ENCODE data around the gene CCDC149. TPM values are rescaled to one million over a fixed set of nuclear protein-coding genes. Genes with fewer than 3 reads are reported as not detected.

Gene CCDC149
- total and polyA plus RNA-seq, 2 of the 8 experiments (the other 6 are each of a cell fraction or from before 2014, with no cell fraction given): 2.2 to 5.6 TPM

GRCh38 chr4:24835696-24836095, 77.1 kb downstream of the CCDC149 start:
- WGBS, 2 experiments (ENCODE audit: extremely low coverage in 1 of 2, insufficient coverage in 1 of 2, insufficient read length in 1 of 2, insufficient replicate concordance in 2 of 2, low coverage in 1 of 2, low lambda C conversion rate in 2 of 2, missing lambda C conversion rate in 1 of 2): 89% methylated on average over 4 of the region's 4 CpGs; no CpG with 5 or more reads in 1 of the 2 experiments
- no peaks in the 10 kb centered on the region for H3K9me3 ChIP-seq (ENCODE audit: insufficient read depth in 2 of 2, low read depth in 1 of 2, low read length in 1 of 2)
- CTCF ChIA-PET (ENCODE audit: partially characterized antibody): interaction anchor here (0.9 kb wide), 1 partner anchor 17 kb away, joined by 5 read pairs; no protein-coding TSS in a partner anchor
- no peak for TF ChIP-seq EZH2 (IDR thresholded peaks at IDR 0.05; ENCODE audit: low read depth, low read length, severe bottlenecking)
- no peak for TF ChIP-seq HDAC6 (IDR thresholded peaks at IDR 0.05; ENCODE audit: low read depth, low read length)
- TF ChIP-seq KDM1A (IDR thresholded peaks at IDR 0.05; ENCODE audit: borderline replicate concordance, low read length): no peak

More at GRCh38 chr4:24835696-24836095, 77.1 kb downstream of the CCDC149 start:
- H2BK15ac ChIP-seq (ENCODE audit: low read length): no peak overlapping the region
- no peak overlapping the region for H2AK5ac ChIP-seq (ENCODE audit: low read depth, low read length)
- no peak overlapping the region for H3K4me3 ChIP-seq (ENCODE audit: extremely low read depth in 1 of 4, insufficient read depth in 2 of 4, low read depth in 3 of 4, low read length in 4 of 4)
- H2BK20ac ChIP-seq (ENCODE audit: low read length): no peak overlapping the region
- H4K91ac ChIP-seq (replicated peaks; ENCODE audit: insufficient read length, low read length): no peak overlapping the region
- H3K79me2 ChIP-seq (ENCODE audit: control insufficient read depth in 1 of 2, insufficient read depth in 2 of 2, low read length in 2 of 2): no peaks in the 10 kb centered on the region
- H2BK12ac ChIP-seq (ENCODE audit: low read depth, low read length): no peak overlapping the region
- H3K14ac ChIP-seq (ENCODE audit: insufficient read length): no peak overlapping the region
- POLR2A ChIA-PET (ENCODE audit: partially characterized antibody): no interaction called here
- no peaks in the 10 kb centered on the region for H3K27me3 ChIP-seq (replicated peaks in 1 of 4; ENCODE audit: control insufficient read depth in 3 of 4, extremely low read depth in 1 of 4, insufficient read depth in 3 of 4, low read length in 3 of 4)
- no peak overlapping the region for H3K4ac ChIP-seq (replicated peaks; ENCODE audit: insufficient read length, low read depth, low read length)
- no peaks in the 10 kb centered on the region for H4K20me1 ChIP-seq (replicated peaks in 1 of 2; ENCODE audit: control insufficient read depth in 1 of 2, insufficient read depth in 2 of 2, low read length in 2 of 2)
- DNase-seq (ENCODE audit: low read depth in 1 of 2, low spot score in 2 of 2) (no peak), FAIRE-seq (no peak)
- H3K27ac ChIP-seq (ENCODE audit: low read depth, low read length): no peak overlapping the region
- no peaks in the 10 kb centered on the region for H3K36me3 ChIP-seq (ENCODE audit: control insufficient read depth in 2 of 4, insufficient read depth in 4 of 4, low read length in 3 of 4)
- H3K9ac ChIP-seq (replicated peaks in 1 of 4; ENCODE audit: extremely low read depth in 1 of 4, low read depth in 3 of 4, low read length in 3 of 4): no peak overlapping the region
- H3K4me1 ChIP-seq (replicated peaks in 1 of 4; ENCODE audit: control insufficient read depth in 3 of 4, insufficient read depth in 4 of 4, low read length in 3 of 4): no peaks in the 10 kb centered on the region
- no peak overlapping the region for H4K8ac ChIP-seq (ENCODE audit: extremely low read depth, insufficient read depth, low read length)
- H3K23ac ChIP-seq (ENCODE audit: insufficient read length): no peak overlapping the region
- no peaks in the 10 kb centered on the region for H3K23me2 ChIP-seq (ENCODE audit: low read depth, low read length)
- no peak overlapping the region for H4K5ac ChIP-seq (ENCODE audit: insufficient read length, low read depth, low read length)
- no peak overlapping the region for H3K18ac ChIP-seq (ENCODE audit: extremely low read depth, low read length)
- no peaks in the 10 kb centered on the region for H3K79me1 ChIP-seq (ENCODE audit: low read depth, low read length)
- no peak overlapping the region for H2AFZ ChIP-seq (ENCODE audit: low read length)
- no peak overlapping the region for H3K4me2 ChIP-seq (ENCODE audit: insufficient read depth in 1 of 2, low read depth in 2 of 2, low read length in 2 of 2)
- no peak overlapping the region for H3K56ac ChIP-seq (replicated peaks; ENCODE audit: insufficient read length, low read depth, low read length)
- H2BK5ac ChIP-seq (ENCODE audit: low read depth, low read length): no peak overlapping the region
- no peak overlapping the region for H2BK120ac ChIP-seq (replicated peaks; ENCODE audit: low read depth, low read length)
